Parathyroid adenoma (tissue), 2 donors: ENCODE results near the gene HNRNPR.
"Not testable (repeated sequence)": the region's sequence is repeated elsewhere in the genome, so short reads cannot be mapped to it uniquely, and the experiment has no call there.

Experiments
- H2AFZ ChIP-seq: fragments of 300-600 bp; sonication (generic); one replicate; pipeline ENCODE4 v1.7.0; 2017; ENCODE audit warnings: antibody characterized with exemption, mild to moderate bottlenecking
- H3K27ac ChIP-seq: fragments of 300-600 bp; sonication (generic); one replicate; pipeline ENCODE4 v1.7.0; 2017
- H3K27me3 ChIP-seq: fragments of 300-600 bp; sonication (generic); one replicate; pipeline ENCODE4 v1.7.0; 2017; ENCODE audit warnings: low read length; ENCODE audit not compliant: control insufficient read depth, insufficient read depth
- H3K36me3 ChIP-seq: fragments of 300-600 bp; sonication (generic); one replicate; pipeline ENCODE4 v1.7.0; 2017; ENCODE audit warnings: low read length; ENCODE audit not compliant: control insufficient read depth, insufficient read depth
- H3K4me1 ChIP-seq: fragments of 300-600 bp; sonication (generic); one replicate; pipeline ENCODE4 v1.7.0; 2017; ENCODE audit warnings: control low read depth
- H3K4me2 ChIP-seq: fragments of 300-600 bp; sonication (generic); one replicate; pipeline ENCODE4 v1.7.0; 2017; ENCODE audit warnings: low read length
- H3K4me3 ChIP-seq: fragments of 300-600 bp; sonication (generic); one replicate; pipeline ENCODE4 v1.7.0; 2017; ENCODE audit warnings: low read depth, low read length
- H3K79me2 ChIP-seq: fragments of 300-600 bp; sonication (generic); one replicate; pipeline ENCODE4 v1.7.0; 2017; ENCODE audit warnings: control low read depth
- H3K9ac ChIP-seq: fragments of 300-600 bp; sonication (generic); one replicate; pipeline ENCODE4 v1.7.0; 2017; ENCODE audit warnings: mild to moderate bottlenecking
- H3K9me3 ChIP-seq: fragments of 300-600 bp; sonication (generic); one replicate; pipeline ENCODE4 v1.7.0; 2017; ENCODE audit warnings: low read length; ENCODE audit not compliant: control insufficient read depth
- TF ChIP-seq, protein P1 (sequence below): fragments of 300-600 bp; sonication (generic); IDR thresholded peaks from one replicate; pipeline ENCODE4 v1.7.0; 2017; ENCODE audit warnings: antibody characterized with exemption, mild to moderate bottlenecking
- donor health status: primary hyperparathyroidism.

Gene HNRNPR

DNA sequence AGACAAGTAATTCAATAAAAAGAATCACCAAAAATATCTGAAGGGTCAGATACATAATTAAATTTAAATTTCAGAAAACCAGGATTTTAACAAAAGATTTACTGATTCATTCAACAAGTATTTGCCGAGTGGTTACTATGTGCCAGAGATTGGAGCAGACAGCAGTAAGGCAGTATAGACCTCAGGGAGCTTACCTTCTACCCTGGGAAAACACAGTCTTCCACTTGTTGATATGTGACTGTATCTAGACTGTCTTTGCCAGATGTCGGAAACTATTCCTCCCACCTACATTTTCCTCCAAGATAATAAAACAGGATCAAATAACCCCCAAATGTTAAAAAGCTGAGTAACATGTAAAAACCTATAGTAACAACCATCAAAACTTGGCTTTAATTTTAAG lies 6.2 kb downstream of the HNRNPR start:
- H3K4me1 ChIP-seq = peaks cover 4% of the 10 kb centered on the region
- H3K4me3 ChIP-seq = no peak overlapping the region
- H3K36me3 ChIP-seq = no peaks in the 10 kb centered on the region

DNA sequence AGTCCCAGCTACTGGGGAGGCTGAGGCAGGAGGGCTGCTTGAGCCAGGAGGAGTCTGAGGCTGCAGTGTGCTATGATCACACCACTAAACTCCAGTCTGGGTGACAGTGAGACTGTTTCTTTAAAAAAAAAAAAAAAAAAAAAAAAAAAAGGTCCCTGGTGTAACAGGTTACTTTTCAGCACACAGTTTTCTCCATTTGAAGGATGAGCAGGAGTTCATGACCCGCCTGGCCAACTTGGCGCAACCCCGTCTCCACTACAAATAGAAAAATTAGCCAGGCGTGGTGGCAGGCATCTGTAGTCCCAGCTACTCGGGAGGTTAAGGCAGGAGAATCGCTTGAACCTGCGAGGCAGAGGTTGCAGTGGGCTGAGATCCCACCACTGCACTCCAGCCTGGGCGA lies 12.4 kb downstream of the HNRNPR start:
- no peaks in the 10 kb centered on the region for H3K36me3 ChIP-seq
- no peak overlapping the region for H3K9ac ChIP-seq
- H3K4me2 ChIP-seq = no peak overlapping the region
- no peak overlapping the region for H2AFZ ChIP-seq
- H3K27me3 ChIP-seq = no peaks in the 10 kb centered on the region
- no peak overlapping the region for H3K4me3 ChIP-seq
- no peak overlapping the region for H3K27ac ChIP-seq
- no peaks in the 10 kb centered on the region for H3K9me3 ChIP-seq
- H3K4me1 ChIP-seq = no peaks in the 10 kb centered on the region
- TF ChIP-seq, protein P1, sequence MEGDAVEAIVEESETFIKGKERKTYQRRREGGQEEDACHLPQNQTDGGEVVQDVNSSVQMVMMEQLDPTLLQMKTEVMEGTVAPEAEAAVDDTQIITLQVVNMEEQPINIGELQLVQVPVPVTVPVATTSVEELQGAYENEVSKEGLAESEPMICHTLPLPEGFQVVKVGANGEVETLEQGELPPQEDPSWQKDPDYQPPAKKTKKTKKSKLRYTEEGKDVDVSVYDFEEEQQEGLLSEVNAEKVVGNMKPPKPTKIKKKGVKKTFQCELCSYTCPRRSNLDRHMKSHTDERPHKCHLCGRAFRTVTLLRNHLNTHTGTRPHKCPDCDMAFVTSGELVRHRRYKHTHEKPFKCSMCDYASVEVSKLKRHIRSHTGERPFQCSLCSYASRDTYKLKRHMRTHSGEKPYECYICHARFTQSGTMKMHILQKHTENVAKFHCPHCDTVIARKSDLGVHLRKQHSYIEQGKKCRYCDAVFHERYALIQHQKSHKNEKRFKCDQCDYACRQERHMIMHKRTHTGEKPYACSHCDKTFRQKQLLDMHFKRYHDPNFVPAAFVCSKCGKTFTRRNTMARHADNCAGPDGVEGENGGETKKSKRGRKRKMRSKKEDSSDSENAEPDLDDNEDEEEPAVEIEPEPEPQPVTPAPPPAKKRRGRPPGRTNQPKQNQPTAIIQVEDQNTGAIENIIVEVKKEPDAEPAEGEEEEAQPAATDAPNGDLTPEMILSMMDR = no peak
- peaks cover 8% of the 10 kb centered on the region for H3K79me2 ChIP-seq

More for the DNA sequence above, 6.2 kb downstream of the HNRNPR start:
- Histone ChIP-seq H3K9ac (no peak overlapping the region), H3K9me3 (no peaks in the 10 kb centered on the region), H2AFZ (no peak overlapping the region), H3K27me3 (no peaks in the 10 kb centered on the region), H3K27ac (no peak overlapping the region), H3K4me2 (no peak overlapping the region), H3K79me2 (peaks cover 29% of the 10 kb centered on the region)
- TF ChIP-seq, protein P1 = no peak

DNA sequence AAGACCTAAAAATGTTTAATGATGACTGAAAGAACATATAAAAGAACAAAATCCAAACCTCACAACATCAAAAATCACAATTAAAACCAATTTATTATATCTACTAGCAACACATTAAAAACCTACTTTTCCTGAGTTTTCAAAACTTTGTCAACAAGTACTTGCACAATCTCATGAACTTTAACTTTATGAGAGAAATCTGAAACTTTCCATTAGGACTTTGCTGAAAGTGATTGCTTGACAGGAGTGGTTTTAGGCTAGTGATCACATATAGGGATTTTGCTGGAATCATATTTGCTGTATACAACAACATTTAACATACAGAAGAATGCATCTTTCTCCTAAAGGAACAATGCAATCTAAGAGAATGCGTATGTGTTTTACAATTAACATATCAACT lies 13.2 kb downstream of the HNRNPR start:
- peaks cover 8% of the 10 kb centered on the region for H3K79me2 ChIP-seq
- H3K27me3 ChIP-seq = no peaks in the 10 kb centered on the region
- no peak overlapping the region for H3K9ac ChIP-seq
- no peaks in the 10 kb centered on the region for H3K36me3 ChIP-seq
- no peak overlapping the region for H3K4me2 ChIP-seq
- TF ChIP-seq, protein P1 = no peak
- no peak overlapping the region for H2AFZ ChIP-seq
- H3K9me3 ChIP-seq = no peaks in the 10 kb centered on the region
- H3K4me3 ChIP-seq = no peak overlapping the region
- no peaks in the 10 kb centered on the region for H3K4me1 ChIP-seq
- H3K27ac ChIP-seq = no peak overlapping the region

DNA sequence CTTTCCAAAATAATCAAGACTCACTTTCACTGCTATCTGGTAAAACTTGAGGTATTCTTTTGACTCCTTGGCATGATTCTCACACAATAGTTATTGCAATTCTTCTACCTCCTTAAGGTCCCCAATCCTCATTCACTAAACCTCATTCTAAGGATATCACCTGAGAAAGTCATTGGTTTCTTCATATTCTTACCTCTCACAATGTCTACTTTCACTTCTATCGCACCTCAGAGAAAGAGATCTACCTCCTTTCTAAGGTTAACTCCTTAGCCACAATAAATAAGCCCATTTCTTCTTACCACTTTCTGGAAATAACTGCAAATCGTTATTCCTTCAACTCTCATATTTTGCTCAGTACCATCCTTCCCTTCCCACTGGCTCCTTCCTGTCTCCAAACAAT lies 18.7 kb downstream of the HNRNPR start:
- H3K27ac ChIP-seq = no peak overlapping the region
- no peak overlapping the region for H3K9ac ChIP-seq
- no peaks in the 10 kb centered on the region for H3K9me3 ChIP-seq
- H3K4me3 ChIP-seq = no peak overlapping the region
- H3K4me1 ChIP-seq = no peaks in the 10 kb centered on the region
- no peak overlapping the region for H3K4me2 ChIP-seq
- H2AFZ ChIP-seq = no peak overlapping the region
- TF ChIP-seq, protein P1 = no peak
- H3K36me3 ChIP-seq = no peaks in the 10 kb centered on the region
- no peaks in the 10 kb centered on the region for H3K27me3 ChIP-seq
- H3K79me2 ChIP-seq = peaks cover under 1% of the 10 kb centered on the region

DNA sequence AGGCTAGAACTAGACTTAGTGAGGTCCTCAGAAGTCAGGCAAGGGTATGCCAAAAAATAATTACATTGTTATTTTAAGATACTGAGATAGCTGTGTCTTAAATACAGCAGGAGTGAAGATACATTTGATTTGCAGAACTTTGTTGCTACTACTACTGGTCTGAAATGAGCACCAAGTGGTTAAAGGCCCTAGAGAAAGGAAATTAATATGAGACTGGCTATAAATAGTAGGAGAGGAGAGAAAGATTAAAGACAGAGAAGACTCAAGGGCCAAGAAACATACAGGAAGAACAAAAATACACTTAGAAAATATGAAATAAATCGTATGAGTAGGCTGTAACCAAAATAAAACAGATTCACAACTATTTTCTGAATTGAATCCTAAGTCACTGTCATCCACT lies 21.3 kb downstream of the HNRNPR start:
- TF ChIP-seq, protein P1 = no peak
- no peaks in the 10 kb centered on the region for H3K36me3 ChIP-seq

DNA sequence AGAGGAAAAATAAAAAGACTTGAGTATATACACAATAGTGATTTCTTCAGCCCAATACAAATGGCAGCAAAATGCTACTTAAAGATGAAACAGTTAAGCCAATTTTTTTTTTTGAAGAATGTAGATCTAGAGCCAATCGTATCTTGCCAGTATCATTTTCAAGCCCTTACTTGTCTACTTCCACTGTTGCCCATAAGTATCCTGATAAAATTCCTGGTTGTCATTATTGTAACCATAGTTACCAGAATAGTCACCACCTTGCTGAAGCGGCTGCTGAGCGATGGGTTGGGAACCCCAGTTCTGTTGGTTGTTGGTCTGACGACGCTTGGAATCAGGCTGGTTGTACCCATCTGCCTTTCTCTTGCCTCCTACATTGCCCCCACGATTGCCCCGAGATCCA lies 33.8 kb downstream of the HNRNPR start:
- not testable (repeated sequence) for H2AFZ ChIP-seq, H3K36me3 ChIP-seq, H3K4me2 ChIP-seq, H3K79me2 ChIP-seq, H3K27ac ChIP-seq, H3K9me3 ChIP-seq, H3K4me1 ChIP-seq, H3K27me3 ChIP-seq, H3K9ac ChIP-seq, H3K4me3 ChIP-seq

More for the DNA sequence above, 21.3 kb downstream of the HNRNPR start:
- no peak overlapping the region for H3K27ac ChIP-seq
- no peaks in the 10 kb centered on the region for H3K79me2 ChIP-seq
- H3K9ac ChIP-seq = no peak overlapping the region
- H3K27me3 ChIP-seq = no peaks in the 10 kb centered on the region
- no peak overlapping the region for H3K4me3 ChIP-seq
- no peaks in the 10 kb centered on the region for H3K9me3 ChIP-seq
- no peak overlapping the region for H2AFZ ChIP-seq
- H3K4me2 ChIP-seq = no peak overlapping the region
- no peaks in the 10 kb centered on the region for H3K4me1 ChIP-seq
